ENCODE data around the gene KRT12. TPM values are rescaled to one million over a fixed set of nuclear protein-coding genes. Genes with fewer than 3 reads are reported as not detected.

KRT12 gene
- total RNA-seq, 1 donor from 2014 or later = not detected

- Histone ChIP-seq H3K27ac (ENCODE audit: low read depth, low read length) (no peak overlapping the region), H3K27me3 (ENCODE audit: control insufficient read depth in 3 of 3, insufficient read depth in 3 of 3, low read length in 3 of 3) (peaks cover 8 to 11% (median 8%) of the 10 kb centered on the region in 3 donors), H3K4me1 (ENCODE audit: control insufficient read depth in 3 of 3, insufficient read depth in 3 of 3, low read length in 3 of 3) (peaks cover 0 to 8% (median 3%) of the 10 kb centered on the region in 3 donors), H3K9me3 (ENCODE audit: control insufficient read depth in 3 of 3, low read length in 3 of 3) (no peaks in the 10 kb centered on the region), H3K4me3 (ENCODE audit: low read length in 3 of 3) (no peak overlapping the region), H3K9ac (ENCODE audit: low read depth in 1 of 3, low read length in 3 of 3) (no peak overlapping the region), H3K36me3 (ENCODE audit: control insufficient read depth in 3 of 3, insufficient read depth in 3 of 3, low read length in 3 of 3) (no peaks in the 10 kb centered on the region)
Observed at GRCh38 chr17:40905370-40905769, 38.3 kb upstream of the KRT12 start.

DNA sequence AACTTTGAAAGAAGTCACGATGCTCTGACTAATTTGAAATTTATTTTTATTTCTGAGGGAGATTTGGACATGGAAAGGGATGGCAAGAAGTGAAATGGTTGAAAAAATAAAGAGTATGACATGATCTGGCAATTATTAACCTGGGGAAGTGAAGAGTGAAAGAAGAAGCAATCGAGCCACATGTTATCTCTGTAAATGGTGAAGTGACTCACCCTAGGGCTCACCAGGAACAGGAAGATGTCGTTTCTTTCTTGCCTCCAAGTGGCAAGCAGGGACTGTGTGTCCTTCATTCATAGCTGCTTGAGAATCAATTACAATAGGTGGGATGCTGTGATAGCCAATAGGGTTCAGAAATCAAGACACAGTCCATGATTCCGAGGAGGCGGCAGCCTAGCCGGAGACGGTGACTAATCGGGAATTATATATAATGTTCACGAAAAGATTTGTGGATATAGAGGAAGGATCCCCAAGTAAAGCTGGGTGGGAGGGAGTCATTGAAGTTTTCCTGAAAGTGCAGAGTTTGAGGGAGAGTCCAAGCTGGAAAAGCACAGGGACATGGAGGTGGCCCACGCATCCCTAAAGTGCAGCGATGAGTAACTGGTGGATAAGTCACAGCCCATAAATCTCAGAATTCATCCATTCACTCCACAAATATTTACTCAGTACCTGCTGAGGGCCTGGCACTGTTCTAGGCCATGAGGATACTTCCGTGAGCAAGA is 36.3 kb upstream of the KRT12 start:
- H3K9ac ChIP-seq (ENCODE audit: low read depth in 1 of 3, low read length in 3 of 3) = no peak overlapping the region

GRCh38 chr17:40902498-40902897 is 35.5 kb upstream of the KRT12 start:
- Histone ChIP-seq H3K4me1 (ENCODE audit: control insufficient read depth in 3 of 3, insufficient read depth in 3 of 3, low read length in 3 of 3) (no peaks in the 10 kb centered on the region), H3K9me3 (ENCODE audit: control insufficient read depth in 3 of 3, low read length in 3 of 3) (no peaks in the 10 kb centered on the region), H3K27me3 (ENCODE audit: control insufficient read depth in 3 of 3, insufficient read depth in 3 of 3, low read length in 3 of 3) (peaks cover 8 to 13% (median 11%) of the 10 kb centered on the region in 3 donors), H3K9ac (ENCODE audit: low read depth in 1 of 3, low read length in 3 of 3) (no peak overlapping the region), H3K4me3 (ENCODE audit: low read length in 3 of 3) (no peak overlapping the region), H3K36me3 (ENCODE audit: control insufficient read depth in 3 of 3, insufficient read depth in 3 of 3, low read length in 3 of 3) (no peaks in the 10 kb centered on the region), H3K27ac (ENCODE audit: low read depth, low read length) (no peak overlapping the region)

More for the DNA sequence above, 36.3 kb upstream of the KRT12 start:
- Histone ChIP-seq H3K4me3 (ENCODE audit: low read length in 3 of 3) (no peak overlapping the region), H3K9me3 (ENCODE audit: control insufficient read depth in 3 of 3, low read length in 3 of 3) (no peaks in the 10 kb centered on the region), H3K27ac (ENCODE audit: low read depth, low read length) (no peak overlapping the region), H3K27me3 (ENCODE audit: control insufficient read depth in 3 of 3, insufficient read depth in 3 of 3, low read length in 3 of 3) (peaks cover 8 to 11% (median 9%) of the 10 kb centered on the region in 3 donors), H3K4me1 (ENCODE audit: control insufficient read depth in 3 of 3, insufficient read depth in 3 of 3, low read length in 3 of 3) (no peaks in the 10 kb centered on the region), H3K36me3 (ENCODE audit: control insufficient read depth in 3 of 3, insufficient read depth in 3 of 3, low read length in 3 of 3) (no peaks in the 10 kb centered on the region)

GRCh38 chr17:40901981-40902474 is 35.0 kb upstream of the KRT12 start:
- no peaks in the 10 kb centered on the region for H3K4me1 ChIP-seq (ENCODE audit: control insufficient read depth in 3 of 3, insufficient read depth in 3 of 3, low read length in 3 of 3)
- no peak overlapping the region for H3K9ac ChIP-seq (ENCODE audit: low read depth in 1 of 3, low read length in 3 of 3)
- H3K27me3 ChIP-seq (ENCODE audit: control insufficient read depth in 3 of 3, insufficient read depth in 3 of 3, low read length in 3 of 3) = peaks cover 8 to 13% (median 11%) of the 10 kb centered on the region in 3 donors
- no peak overlapping the region for H3K27ac ChIP-seq (ENCODE audit: low read depth, low read length)
- H3K36me3 ChIP-seq (ENCODE audit: control insufficient read depth in 3 of 3, insufficient read depth in 3 of 3, low read length in 3 of 3) = no peaks in the 10 kb centered on the region
- no peaks in the 10 kb centered on the region for H3K9me3 ChIP-seq (ENCODE audit: control insufficient read depth in 3 of 3, low read length in 3 of 3)
- no peak overlapping the region for H3K4me3 ChIP-seq (ENCODE audit: low read length in 3 of 3)

DNA sequence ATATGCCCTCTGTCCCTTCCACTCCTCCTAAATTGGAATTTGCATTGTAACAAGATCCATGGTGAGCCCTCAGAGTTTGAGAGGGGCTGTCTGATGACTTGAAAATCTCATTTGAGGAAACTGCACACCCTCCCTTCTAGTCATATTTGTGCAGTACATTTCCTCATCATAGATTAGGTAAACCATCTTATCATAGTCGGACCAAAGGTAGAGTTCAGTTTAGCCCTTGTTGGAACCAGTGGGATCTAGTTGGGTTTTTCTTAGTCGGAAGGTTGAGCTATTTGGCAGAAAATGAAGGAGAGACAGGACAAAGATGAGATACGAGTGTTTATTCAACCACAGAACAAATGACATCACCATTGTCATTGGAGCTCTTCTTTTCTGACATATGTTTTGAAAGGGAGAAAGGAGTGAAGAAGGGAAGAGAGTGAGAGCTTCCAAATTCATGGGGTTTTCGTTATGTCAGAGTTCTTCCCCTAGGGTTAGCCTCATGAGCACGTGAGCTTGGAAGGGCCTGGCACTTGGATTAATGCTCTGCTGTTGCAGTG is 33.9 kb upstream of the KRT12 start:
- no peaks in the 10 kb centered on the region for H3K4me1 ChIP-seq (ENCODE audit: control insufficient read depth in 3 of 3, insufficient read depth in 3 of 3, low read length in 3 of 3)
- H3K27me3 ChIP-seq (ENCODE audit: control insufficient read depth in 3 of 3, insufficient read depth in 3 of 3, low read length in 3 of 3) = peaks cover 4 to 13% (median 6%) of the 10 kb centered on the region in 3 donors
- no peaks in the 10 kb centered on the region for H3K36me3 ChIP-seq (ENCODE audit: control insufficient read depth in 3 of 3, insufficient read depth in 3 of 3, low read length in 3 of 3)
- no peaks in the 10 kb centered on the region for H3K9me3 ChIP-seq (ENCODE audit: control insufficient read depth in 3 of 3, low read length in 3 of 3)
- H3K4me3 ChIP-seq (ENCODE audit: low read length in 3 of 3) = no peak overlapping the region
- no peak overlapping the region for H3K9ac ChIP-seq (ENCODE audit: low read depth in 1 of 3, low read length in 3 of 3)
- H3K27ac ChIP-seq (ENCODE audit: low read depth, low read length) = no peak overlapping the region

DNA sequence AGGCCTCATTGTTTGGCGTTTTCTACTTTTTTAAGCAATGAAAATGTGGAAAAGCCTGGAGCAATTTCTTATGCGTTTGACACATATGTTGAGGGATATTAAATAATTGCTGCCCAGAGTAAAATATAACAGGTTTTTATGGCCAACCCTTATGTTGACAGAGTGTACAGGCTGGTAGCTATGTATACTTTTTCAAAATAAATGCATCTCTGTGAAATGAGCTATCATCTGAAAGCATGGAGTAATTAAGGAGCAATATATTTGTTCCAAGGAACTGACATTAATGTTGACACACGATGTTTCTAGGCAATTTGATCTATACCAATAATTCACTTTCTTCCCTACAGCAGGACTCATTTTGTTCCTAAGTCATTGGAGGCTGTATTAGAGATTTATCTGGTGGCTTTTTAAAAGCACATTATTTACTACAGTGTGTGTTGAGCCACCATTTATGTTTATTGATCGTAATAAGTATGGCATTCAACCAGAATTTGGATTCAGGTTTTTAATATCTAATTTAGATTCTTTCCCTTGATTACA is 30.0 kb upstream of the KRT12 start:
- Histone ChIP-seq H3K9ac (ENCODE audit: low read depth in 1 of 3, low read length in 3 of 3) (no peak overlapping the region), H3K9me3 (ENCODE audit: control insufficient read depth in 3 of 3, low read length in 3 of 3) (no peaks in the 10 kb centered on the region), H3K36me3 (ENCODE audit: control insufficient read depth in 3 of 3, insufficient read depth in 3 of 3, low read length in 3 of 3) (no peaks in the 10 kb centered on the region), H3K27me3 (ENCODE audit: control insufficient read depth in 3 of 3, insufficient read depth in 3 of 3, low read length in 3 of 3) (peaks cover 3 to 15% (median 12%) of the 10 kb centered on the region in 3 donors), H3K27ac (ENCODE audit: low read depth, low read length) (no peak overlapping the region), H3K4me3 (ENCODE audit: low read length in 3 of 3) (no peak overlapping the region), H3K4me1 (ENCODE audit: control insufficient read depth in 3 of 3, insufficient read depth in 3 of 3, low read length in 3 of 3) (no peaks in the 10 kb centered on the region)

- no peaks in the 10 kb centered on the region for H3K36me3 ChIP-seq (ENCODE audit: control insufficient read depth in 3 of 3, insufficient read depth in 3 of 3, low read length in 3 of 3)
- H3K9me3 ChIP-seq (ENCODE audit: control insufficient read depth in 3 of 3, low read length in 3 of 3) = no peaks in the 10 kb centered on the region
- no peak overlapping the region for H3K9ac ChIP-seq (ENCODE audit: low read depth in 1 of 3, low read length in 3 of 3)
- no peaks in the 10 kb centered on the region for H3K4me1 ChIP-seq (ENCODE audit: control insufficient read depth in 3 of 3, insufficient read depth in 3 of 3, low read length in 3 of 3)
- no peak overlapping the region for H3K4me3 ChIP-seq (ENCODE audit: low read length in 3 of 3)
- no peak overlapping the region for H3K27ac ChIP-seq (ENCODE audit: low read depth, low read length)
- peaks cover 7 to 21% (median 12%) of the 10 kb centered on the region in 3 donors for H3K27me3 ChIP-seq (ENCODE audit: control insufficient read depth in 3 of 3, insufficient read depth in 3 of 3, low read length in 3 of 3)
Observed at GRCh38 chr17:40895106-40895730, 28.2 kb upstream of the KRT12 start.

DNA sequence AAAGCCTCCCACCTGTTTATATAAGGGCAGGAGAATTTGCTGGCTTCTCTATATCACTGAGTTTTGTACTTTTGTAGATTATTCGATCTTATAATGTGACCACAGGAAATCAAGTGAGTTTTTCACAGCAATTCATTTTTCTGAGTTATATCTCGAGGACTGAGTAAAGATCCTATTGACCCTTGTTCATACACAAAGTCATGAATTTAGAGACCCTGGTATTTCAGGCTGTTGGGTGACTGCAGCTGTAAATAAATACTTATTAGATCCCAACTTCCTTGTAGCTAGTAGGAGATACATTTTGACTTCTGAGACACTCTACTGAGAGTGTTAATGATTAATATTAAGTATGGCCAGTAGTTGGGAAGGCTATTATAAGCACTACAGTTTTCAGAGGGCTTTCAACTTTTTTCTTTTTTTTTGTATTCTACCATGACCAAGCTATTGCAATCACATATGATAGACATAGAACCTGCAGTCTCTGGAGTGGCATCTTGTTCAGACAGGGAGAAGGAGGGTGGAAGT is 21.2 kb upstream of the KRT12 start:
- Histone ChIP-seq H3K27ac (ENCODE audit: low read depth, low read length) (no peak overlapping the region), H3K9ac (ENCODE audit: low read depth in 1 of 3, low read length in 3 of 3) (no peak overlapping the region), H3K9me3 (ENCODE audit: control insufficient read depth in 3 of 3, low read length in 3 of 3) (no peaks in the 10 kb centered on the region), H3K4me1 (ENCODE audit: control insufficient read depth in 3 of 3, insufficient read depth in 3 of 3, low read length in 3 of 3) (no peaks in the 10 kb centered on the region), H3K36me3 (ENCODE audit: control insufficient read depth in 3 of 3, insufficient read depth in 3 of 3, low read length in 3 of 3) (no peaks in the 10 kb centered on the region), H3K4me3 (ENCODE audit: low read length in 3 of 3) (no peak overlapping the region), H3K27me3 (ENCODE audit: control insufficient read depth in 3 of 3, insufficient read depth in 3 of 3, low read length in 3 of 3) (peaks cover 8 to 19% (median 8%) of the 10 kb centered on the region in 3 donors)

- no peak overlapping the region for H3K9ac ChIP-seq (ENCODE audit: low read depth in 1 of 3, low read length in 3 of 3)
- H3K36me3 ChIP-seq (ENCODE audit: control insufficient read depth in 3 of 3, insufficient read depth in 3 of 3, low read length in 3 of 3) = no peaks in the 10 kb centered on the region
- H3K4me3 ChIP-seq (ENCODE audit: low read length in 3 of 3) = no peak overlapping the region
- peaks cover 7 to 12% (median 8%) of the 10 kb centered on the region in 3 donors for H3K27me3 ChIP-seq (ENCODE audit: control insufficient read depth in 3 of 3, insufficient read depth in 3 of 3, low read length in 3 of 3)
- H3K4me1 ChIP-seq (ENCODE audit: control insufficient read depth in 3 of 3, insufficient read depth in 3 of 3, low read length in 3 of 3) = no peaks in the 10 kb centered on the region
- H3K27ac ChIP-seq (ENCODE audit: low read depth, low read length) = no peak overlapping the region
- no peaks in the 10 kb centered on the region for H3K9me3 ChIP-seq (ENCODE audit: control insufficient read depth in 3 of 3, low read length in 3 of 3)
Observed at GRCh38 chr17:40886090-40886489, 19.1 kb upstream of the KRT12 start.

Measured in skeletal muscle tissue (tissue), 4 donors.